Fibroblast of lung (primary cell): ENCODE data around the gene METTL1. TPM values are rescaled to one million over a fixed set of nuclear protein-coding genes. Genes with fewer than 3 reads are reported as not detected.

Experiments
- DNase-seq, 2 donors: peaks; one replicate each; pipeline versions ENCODE4 v3.0.0 to v3.0.0-alpha.2; 2010; ENCODE audit warnings: low read depth in 2 of 2
- H2AFZ ChIP-seq: 2 replicates; pipeline ENCODE4 v1.5.1; 2012; ENCODE audit warnings: low read length, control low read depth, inconsistent platforms
- H3K27ac ChIP-seq: 2 replicates; pipeline ENCODE4 v1.5.1; 2011; ENCODE audit warnings: low read length, control low read depth; ENCODE audit not compliant: insufficient read depth
- H3K27me3 ChIP-seq: 2 replicates; pipeline ENCODE4 v1.5.1; 2011; ENCODE audit warnings: mild to moderate bottlenecking, low read length; ENCODE audit not compliant: control insufficient read depth, insufficient read depth
- H3K36me3 ChIP-seq: 2 replicates; pipeline ENCODE4 v1.5.1; 2011; ENCODE audit warnings: low read length; ENCODE audit not compliant: control insufficient read depth, insufficient read depth
- H3K4me1 ChIP-seq: 2 replicates; pipeline ENCODE4 v1.5.1; 2011; ENCODE audit warnings: low read length; ENCODE audit not compliant: control insufficient read depth, insufficient read depth; ENCODE audit errors: extremely low read depth
- H3K4me2 ChIP-seq: 2 replicates; pipeline ENCODE4 v1.5.1; 2011; ENCODE audit warnings: low read length, control low read depth; ENCODE audit not compliant: insufficient read depth; ENCODE audit errors: extremely low read depth
- H3K4me3 ChIP-seq, 4 experiments: fragments of 200-600 bp in 1 of 4; sonication (generic) in 1 of 4; replicated peaks in 1 of 4; 2 replicates each; pipeline ENCODE4 v1.5.1; 2011 to 2016; ENCODE audit warnings: low read length in 4 of 4, low read depth in 3 of 4, mild to moderate bottlenecking in 3 of 4, control low read depth in 2 of 4, inconsistent platforms in 1 of 4, mixed read lengths in 1 of 4; ENCODE audit not compliant: insufficient read depth in 1 of 4; ENCODE audit errors: control extremely low read depth in 1 of 4
- H3K79me2 ChIP-seq: 2 replicates; pipeline ENCODE4 v1.5.1; 2012; ENCODE audit warnings: mild to moderate bottlenecking, low read length, inconsistent platforms; ENCODE audit not compliant: control insufficient read depth, insufficient read depth
- H3K9ac ChIP-seq: 2 replicates; pipeline ENCODE4 v1.5.1; 2011; ENCODE audit warnings: mild to moderate bottlenecking, low read length, control low read depth; ENCODE audit not compliant: insufficient read depth
- H3K9me3 ChIP-seq: 2 replicates; pipeline ENCODE4 v1.5.1; 2012; ENCODE audit warnings: low read depth, low read length; ENCODE audit not compliant: control insufficient read depth, insufficient read depth
- H4K20me1 ChIP-seq: 2 replicates; pipeline ENCODE4 v1.5.1; 2011; ENCODE audit warnings: low read length; ENCODE audit not compliant: control insufficient read depth, insufficient read depth; ENCODE audit errors: extremely low read depth
- CTCF ChIP-seq, 2 donors: IDR thresholded peaks in 1 of 2; conservative IDR thresholded peaks in 1 of 2; 1 replicate in 1 of 2; 2 replicates in 1 of 2; pipeline ENCODE4 v1.5.1; 2011 to 2012; ENCODE audit warnings: low read length in 2 of 2, control low read depth in 1 of 2, inconsistent platforms in 1 of 2, low read depth in 1 of 2, mild to moderate bottlenecking in 1 of 2
- EZH2 ChIP-seq: IDR thresholded peaks from 2 replicates; pipeline ENCODE4 v1.5.1; 2012; ENCODE audit warnings: low read length, control low read depth, mild to moderate bottlenecking; ENCODE audit errors: missing control alignments
- polyA plus RNA-seq, 2 donors: library from polyadenylated mRNA; depleted of rRNA in 1 of 2; stranded (reverse) in 1 of 2; unstranded in 1 of 2; fragments of >200 nt; gene quantifications; 2 replicates each; pipeline ENCODE4 v1.2.1, GENCODE V29; 2011 to 2012; ENCODE audit warnings: missing spikeins in 1 of 2
- total RNA-seq: library from RNA; depleted of rRNA; stranded (reverse); fragments of >200 nt; gene quantifications from 2 replicates; pipeline ENCODE4 v1.2.1, GENCODE V29; 2014

Gene METTL1
- total and polyA plus RNA-seq, 2 donors (not counting 1 experiment from before 2014, with no cell fraction given), result 3.5 to 16.9 TPM

- Histone ChIP-seq H3K27ac (no peak overlapping the region), H3K9me3 (no peaks in the 10 kb centered on the region), H3K27me3 (peaks cover 51% of the 10 kb centered on the region), H3K79me2 (peaks cover 2% of the 10 kb centered on the region), H2AFZ (no peak overlapping the region), H4K20me1 (no peaks in the 10 kb centered on the region), H3K4me3 (no peak overlapping the region), H3K4me1 (peaks cover 2% of the 10 kb centered on the region), H3K36me3 (no peaks in the 10 kb centered on the region), H3K4me2 (no peak overlapping the region), H3K9ac (no peak overlapping the region)
- TF ChIP-seq EZH2 (no peak), CTCF (conservative IDR thresholded peaks at IDR 0.05 in 1 of 2, IDR thresholded peaks at IDR 0.05 in 1 of 2; ENCODE audit: low read depth in 1 of 2, low read length in 2 of 2) (no peak)
- DNase-seq, result no peak
Observed at GRCh38 chr12:57740656-57741412, 31.1 kb downstream of the METTL1 start.

- DNase-seq, result no peak
- H3K4me2 ChIP-seq, result no peak overlapping the region
- no peaks in the 10 kb centered on the region for H4K20me1 ChIP-seq
- no peak overlapping the region for H2AFZ ChIP-seq
- peaks cover 3% of the 10 kb centered on the region for H3K4me1 ChIP-seq
- no peak overlapping the region for H3K27ac ChIP-seq
- H3K36me3 ChIP-seq, result no peaks in the 10 kb centered on the region
- no peaks in the 10 kb centered on the region for H3K9me3 ChIP-seq
- peaks cover 59% of the 10 kb centered on the region for H3K27me3 ChIP-seq
- H3K9ac ChIP-seq, result no peak overlapping the region
- TF ChIP-seq CTCF (conservative IDR thresholded peaks at IDR 0.05 in 1 of 2, IDR thresholded peaks at IDR 0.05 in 1 of 2; ENCODE audit: low read depth in 1 of 2, low read length in 2 of 2) (no peak), EZH2 (no peak)
- no peaks in the 10 kb centered on the region for H3K79me2 ChIP-seq
- H3K4me3 ChIP-seq, result no peak overlapping the region
Observed at GRCh38 chr12:57739914-57740538, 31.9 kb downstream of the METTL1 start.

- no peak overlapping the region for H3K9ac ChIP-seq
- no peak overlapping the region for H2AFZ ChIP-seq
- no peaks in the 10 kb centered on the region for H3K9me3 ChIP-seq
- H3K36me3 ChIP-seq, result no peaks in the 10 kb centered on the region
- no peaks in the 10 kb centered on the region for H3K79me2 ChIP-seq
- H3K4me1 ChIP-seq, result peaks cover 3% of the 10 kb centered on the region
- no peak overlapping the region for H3K4me3 ChIP-seq
- DNase-seq, result no peak
- no peak overlapping the region for H3K27ac ChIP-seq
- H4K20me1 ChIP-seq, result no peaks in the 10 kb centered on the region
- TF ChIP-seq EZH2, result peak; percentile 85
- TF ChIP-seq CTCF (conservative IDR thresholded peaks at IDR 0.05 in 1 of 2, IDR thresholded peaks at IDR 0.05 in 1 of 2; ENCODE audit: low read depth in 1 of 2, low read length in 2 of 2), result no peak
- no peak overlapping the region for H3K4me2 ChIP-seq
- peaks cover 64% of the 10 kb centered on the region for H3K27me3 ChIP-seq
Observed at GRCh38 chr12:57739387-57739786, 32.5 kb downstream of the METTL1 start.
